Dedifferentiated amniotic fluid mesenchymal stem cell (primary cell): Measurements from ENCODE around the gene IFITM1.
"Not testable (repeated sequence)": the region's sequence is repeated elsewhere in the genome, so short reads cannot be mapped to it uniquely, and the experiment has no call there.

Experiments used
- DNase-seq: peaks from one replicate; pipeline ENCODE4 v3.0.0-alpha.2; 2016; ENCODE audit errors: extremely low spot score

IFITM1 gene

DNA sequence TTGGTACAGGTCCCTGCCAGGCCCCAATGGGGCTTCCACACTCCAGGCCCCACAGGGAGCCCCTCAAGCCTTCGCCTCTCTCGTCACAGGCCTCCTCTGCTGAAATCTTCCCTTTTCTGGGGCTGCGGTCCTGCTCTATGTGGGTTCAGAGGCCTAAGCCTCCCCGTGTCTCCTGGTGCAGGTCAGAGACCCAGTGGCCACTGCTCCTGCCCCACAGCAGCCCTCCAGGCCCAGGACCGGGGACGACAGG, 12.7 kb downstream of the IFITM1 start:
- no peak for DNase-seq

DNA sequence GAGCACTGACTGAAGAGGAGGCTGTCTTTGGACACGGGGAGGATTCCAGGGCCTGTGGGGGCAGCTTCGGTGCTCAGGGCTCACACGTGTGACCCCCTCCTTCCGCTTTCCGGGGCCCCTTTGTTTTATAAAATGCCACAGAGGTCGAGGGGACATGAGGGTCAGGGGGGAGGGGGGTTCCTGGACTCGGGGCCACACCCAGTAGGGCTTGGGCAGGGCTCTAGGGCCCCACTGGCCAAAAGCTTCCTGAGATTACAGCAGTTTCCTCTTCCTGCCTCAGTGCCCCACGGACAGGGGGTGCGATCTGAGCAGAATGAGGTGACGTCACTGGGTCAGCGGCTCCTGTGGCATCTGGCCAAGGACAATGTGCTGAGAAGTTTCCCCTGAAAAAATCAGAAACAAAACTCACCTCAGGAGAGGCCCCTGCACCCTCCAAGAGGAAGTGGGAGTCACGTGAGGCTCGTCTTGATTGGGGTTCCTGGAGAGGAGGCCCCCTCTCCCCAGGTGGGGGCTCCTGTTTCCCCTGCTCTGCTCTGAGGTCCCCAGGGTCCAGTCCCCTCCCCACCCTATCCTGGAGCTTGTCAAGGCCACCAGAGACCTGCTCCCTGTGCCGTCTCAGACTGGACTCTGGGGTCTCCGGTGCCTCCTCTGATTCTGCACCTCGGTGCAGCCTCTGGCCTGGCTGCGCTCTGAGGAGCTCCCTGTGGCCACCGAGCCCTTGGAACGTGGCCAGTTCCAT, 13.2 kb downstream of the IFITM1 start:
- DNase-seq: no peak

DNA sequence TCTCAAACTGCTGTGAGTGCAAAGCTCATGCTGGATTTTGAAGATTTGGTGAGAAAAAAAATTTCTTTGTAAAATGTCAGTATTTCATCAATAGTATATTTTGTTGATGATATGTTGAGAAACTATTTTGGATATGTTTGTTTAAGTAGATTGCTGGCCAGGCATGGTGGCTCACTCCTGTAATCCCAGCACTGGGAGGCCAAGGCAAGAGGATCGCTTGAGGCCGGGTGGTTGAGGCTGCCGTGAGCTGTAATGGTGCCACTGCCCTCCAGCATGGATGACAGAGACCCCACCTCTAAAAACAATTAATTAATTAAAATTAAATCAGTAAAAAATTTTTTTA, 13.7 kb downstream of the IFITM1 start:
- no peak for DNase-seq

DNA sequence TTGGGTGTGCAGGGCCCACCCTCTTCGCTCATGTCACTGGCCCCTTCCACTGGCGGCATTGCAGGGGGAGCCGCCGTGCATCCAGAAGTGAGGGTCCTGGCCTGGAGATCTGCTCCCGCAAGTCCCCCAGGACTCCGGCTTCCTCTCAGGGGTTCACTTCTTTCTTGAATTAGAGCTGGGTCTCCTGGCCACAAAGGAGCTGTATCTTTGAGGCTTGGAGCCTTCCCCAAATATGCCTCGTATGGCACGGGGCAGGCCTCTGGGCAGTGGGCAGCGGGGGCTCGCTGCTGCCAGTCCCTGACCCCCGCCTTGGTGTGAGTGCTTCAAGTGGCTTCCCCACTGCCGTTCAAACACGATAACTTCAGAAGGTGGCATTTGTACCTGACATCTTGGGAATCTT, 14.2 kb downstream of the IFITM1 start:
- no peak for DNase-seq

DNA sequence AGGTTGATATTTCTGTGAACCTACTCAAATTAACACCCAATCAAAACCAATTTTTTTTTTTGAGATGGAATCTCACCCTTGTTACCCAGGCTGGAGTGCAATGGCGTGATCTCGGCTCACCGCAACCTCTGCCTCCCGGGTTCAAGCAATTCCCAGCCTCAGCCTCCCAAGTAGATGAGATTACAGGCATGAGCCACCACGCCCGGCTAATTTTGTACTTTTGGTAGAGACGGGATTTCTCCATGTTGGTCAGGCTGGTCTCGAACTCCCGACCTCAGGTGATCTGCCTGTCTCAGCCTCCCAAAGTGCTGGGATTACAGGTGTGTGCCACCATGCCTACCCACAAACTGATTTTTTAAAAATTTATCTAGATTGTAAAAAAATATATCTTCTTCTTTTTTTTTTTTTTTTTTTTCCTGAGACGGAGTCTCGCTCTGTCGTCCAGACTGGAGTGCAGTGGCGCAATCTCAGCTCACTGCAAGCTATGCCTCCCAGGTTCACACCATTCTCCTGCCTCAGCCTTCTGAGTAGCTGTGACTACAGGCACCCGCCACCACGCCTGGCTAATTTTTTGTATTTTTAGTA, 14.8 kb downstream of the IFITM1 start:
- DNase-seq: not testable (repeated sequence)

- no peak for DNase-seq
Observed at GRCh38 chr11:329886-330253, 16.0 kb downstream of the IFITM1 start.

GRCh38 chr11:330307-330693, 16.5 kb downstream of the IFITM1 start:
- no peak for DNase-seq

GRCh38 chr11:330694-331357, 17.0 kb downstream of the IFITM1 start:
- DNase-seq: no peak

- DNase-seq: no peak
Observed at GRCh38 chr11:331358-332060, 17.7 kb downstream of the IFITM1 start.

DNA sequence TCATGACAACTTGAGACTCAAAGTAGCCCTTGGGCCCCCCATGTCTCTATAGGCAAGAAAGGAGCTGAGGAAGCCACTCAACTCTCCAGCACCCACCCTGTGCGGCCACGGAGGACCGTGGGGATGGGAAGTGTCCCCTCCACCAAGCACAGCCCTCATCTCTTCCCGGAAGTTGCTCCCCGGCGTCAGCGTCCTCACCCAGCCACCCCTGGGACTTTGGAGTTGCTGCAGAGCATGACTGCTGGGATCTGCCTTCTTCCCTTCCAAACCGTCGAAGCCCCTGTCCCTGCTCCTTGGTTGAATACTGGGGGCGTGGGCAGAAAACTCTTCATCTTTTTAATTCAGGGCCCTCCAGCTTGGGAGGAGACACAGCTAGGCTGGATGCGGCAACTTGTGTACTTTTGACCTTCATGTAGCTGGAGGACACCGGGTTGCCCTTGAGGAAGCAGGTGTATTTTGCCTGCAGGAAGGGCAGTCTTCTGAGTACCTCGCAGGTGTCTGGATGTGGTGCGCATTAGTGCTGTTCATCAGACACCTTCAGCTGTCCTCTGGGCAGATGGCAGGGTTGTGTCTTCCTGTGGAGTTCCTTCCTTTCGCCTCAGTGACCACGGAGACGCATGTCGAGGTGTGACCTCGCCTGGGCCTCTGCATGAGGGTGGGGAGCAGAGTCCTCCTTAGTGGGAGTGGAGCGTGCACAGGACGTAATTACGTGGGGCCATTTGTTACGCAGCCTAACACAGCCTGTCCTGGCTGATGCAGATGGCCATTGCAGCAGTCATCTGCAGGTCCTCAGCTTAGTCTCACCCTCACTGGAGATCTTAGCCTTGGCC, 19.0 kb downstream of the IFITM1 start:
- DNase-seq: no peak

DNA sequence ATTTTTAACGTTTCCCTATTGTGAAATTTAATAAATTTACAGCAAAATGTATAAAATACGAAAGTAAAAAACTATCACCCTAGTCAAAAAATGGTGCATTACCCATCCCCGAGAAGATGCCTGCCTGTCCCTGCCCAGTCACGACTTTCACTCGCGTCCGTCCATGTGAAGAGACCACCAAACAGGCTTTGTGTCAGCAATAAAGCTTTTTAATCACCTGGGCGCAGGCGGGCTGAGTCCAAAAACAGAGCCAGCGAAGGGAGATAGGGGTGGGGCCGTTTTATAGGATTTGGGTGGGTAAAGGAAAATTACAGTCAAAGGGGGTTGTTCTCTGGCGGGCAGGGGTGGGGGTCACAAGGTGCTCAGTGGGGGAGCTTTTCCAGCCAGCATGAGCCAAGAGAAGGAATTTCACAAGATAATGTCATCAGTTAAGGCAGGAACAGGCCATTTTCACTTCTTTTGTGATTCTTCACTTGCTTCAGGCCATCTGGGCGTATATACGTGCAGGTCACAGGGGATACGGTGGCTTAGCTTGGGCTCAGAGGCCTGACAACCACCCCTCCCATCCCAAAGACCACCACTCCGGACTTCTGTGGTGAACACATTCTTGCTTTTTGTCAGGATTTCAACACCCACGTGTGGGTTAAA, 19.9 kb downstream of the IFITM1 start:
- DNase-seq: not testable (repeated sequence)

DNA sequence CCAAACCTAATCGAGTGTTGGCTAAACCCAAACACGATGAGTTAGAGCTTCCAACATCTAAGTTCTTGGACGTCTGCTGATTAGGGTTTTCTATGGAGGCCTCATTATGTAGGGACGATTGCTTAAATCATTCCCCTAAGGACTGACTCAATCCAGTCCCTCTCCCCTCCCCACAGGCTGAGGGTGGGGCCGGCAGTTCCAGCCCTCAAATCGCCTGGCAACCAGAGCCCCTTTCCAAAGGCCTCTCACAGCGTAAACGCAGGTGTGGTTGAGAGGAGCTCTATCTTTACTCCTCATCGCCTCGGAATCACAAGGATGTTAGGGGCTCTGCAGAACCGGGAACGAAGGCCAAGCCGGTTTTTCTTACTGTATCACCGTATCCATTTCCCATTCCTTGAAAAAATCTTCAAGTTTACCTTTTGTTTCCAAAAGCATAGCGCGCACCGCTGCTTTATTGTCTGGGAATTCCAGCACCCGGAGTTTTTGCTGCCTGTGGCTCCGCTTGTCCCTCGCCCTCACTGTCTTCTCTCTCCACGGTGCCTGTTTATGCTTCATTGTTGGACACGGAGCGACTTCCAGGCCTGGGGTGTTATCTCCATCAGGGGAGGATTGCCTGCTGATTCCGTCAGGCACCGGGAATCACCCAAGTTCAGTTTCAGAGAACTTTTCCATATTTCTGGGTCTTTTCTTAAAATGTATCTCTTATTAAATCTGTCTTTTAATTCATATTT, 20.6 kb downstream of the IFITM1 start:
- no peak for DNase-seq

- no peak for DNase-seq
Observed at GRCh38 chr11:335779-336658, 22.2 kb downstream of the IFITM1 start.

- DNase-seq: no peak
Observed at GRCh38 chr11:336659-337198, 22.9 kb downstream of the IFITM1 start.

DNA sequence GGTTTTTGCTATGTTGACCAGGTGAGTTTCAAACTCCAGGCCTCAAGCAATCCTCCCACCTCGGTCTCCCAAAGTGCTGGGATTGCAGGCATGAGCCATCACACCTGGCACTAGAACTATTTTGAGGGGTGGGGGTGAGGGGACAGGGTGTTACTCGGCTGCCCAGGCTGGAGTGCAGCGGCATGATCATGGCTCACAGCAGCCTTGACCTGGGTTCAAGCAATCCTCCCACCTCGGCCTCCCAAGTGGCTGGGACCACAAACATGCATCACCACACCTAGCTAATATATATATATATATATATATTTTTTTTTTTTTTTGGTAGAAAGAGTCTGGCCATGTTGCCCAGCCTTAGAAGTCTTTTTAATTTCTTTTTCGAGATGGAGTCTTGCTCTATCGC, 23.9 kb downstream of the IFITM1 start:
- DNase-seq: no peak

DNA sequence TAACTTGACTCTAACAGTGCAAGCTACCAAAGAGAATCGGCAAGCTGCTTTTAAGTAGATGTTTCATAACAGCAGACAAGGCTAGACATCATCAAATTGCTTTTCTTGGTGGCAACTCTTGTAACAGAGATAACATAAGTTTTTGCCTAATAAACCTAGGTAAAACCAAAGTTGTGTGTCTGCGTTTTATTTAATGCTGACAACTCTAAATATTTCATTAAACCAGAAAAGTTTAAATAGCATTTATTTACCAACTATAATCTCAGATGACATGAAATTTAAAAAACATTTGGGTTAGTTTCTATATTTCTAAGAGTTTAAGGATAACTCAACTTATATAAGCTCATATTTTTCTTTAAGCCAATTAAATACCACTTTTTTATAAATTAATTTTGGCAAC, 26.1 kb downstream of the IFITM1 start:
- no peak for DNase-seq

- no peak for DNase-seq
Observed at GRCh38 chr11:340539-341512, 27.0 kb downstream of the IFITM1 start.

GRCh38 chr11:342328-342727, 28.5 kb downstream of the IFITM1 start:
- DNase-seq: no peak
